Erythroblast (primary cell): ENCODE results near the gene STK38.

Source experiments
- GATA1 ChIP-seq: IDR thresholded peaks from 2 replicates; pipeline ENCODE4 v1.6.1; 2011; ENCODE audit warnings: low read depth, mild to moderate bottlenecking, control low read depth, low read length, moderate library complexity
- POLR2A ChIP-seq: IDR thresholded peaks from 2 replicates; pipeline ENCODE4 v1.6.1; 2011; ENCODE audit warnings: mild to moderate bottlenecking, low read length

GRCh38 chr6:36545767-36546307 is 1.4 kb downstream of the STK38 start:
- TF ChIP-seq POLR2A (no peak), GATA1 (no peak)
